ENCODE data around the gene SH3BGRL. TPM values are rescaled to one million over a fixed set of nuclear protein-coding genes. Genes with fewer than 3 reads are reported as not detected.
"Not testable (repeated sequence)": the region's sequence is repeated elsewhere in the genome, so short reads cannot be mapped to it uniquely, and the experiment has no call there.

Gene SH3BGRL
- total RNA-seq, 2 experiments from 2014 or later, result 30.0 to 33.1 TPM

GRCh38 chrX:81338924-81339323, 137.0 kb downstream of the SH3BGRL start:
- ATAC-seq (no peak), DNase-seq (no peak)
- Mint-ChIP-seq H3K27me3 (no peaks in the 10 kb centered on the region), H3K27ac (no peak overlapping the region), H3K4me3 (no peak overlapping the region), H3K9me3 (peaks cover 7% of the 10 kb centered on the region), H3K4me1 (ENCODE audit: low read depth) (peaks cover 11% of the 10 kb centered on the region), H3K36me3 (ENCODE audit: low read depth) (peaks cover 23% of the 10 kb centered on the region)
- intact Hi-C loops (cut with micrococcal nuclease), result no loop called here
- ChIA-PET POLR2A (no interaction called here), CTCF (no interaction called here)
- no peak for TF ChIP-seq CTCF (IDR thresholded peaks at IDR 0.05)

GRCh38 chrX:81345296-81345695, 143.4 kb downstream of the SH3BGRL start:
- ATAC-seq; DNase-seq; H3K4me1 Mint-ChIP-seq (ENCODE audit: low read depth); H3K4me3 Mint-ChIP-seq; H3K9me3 Mint-ChIP-seq; H3K27me3 Mint-ChIP-seq; H3K36me3 Mint-ChIP-seq (ENCODE audit: low read depth); POLR2A ChIA-PET; CTCF ChIA-PET; H3K27ac Mint-ChIP-seq; intact Hi-C loops (cut with micrococcal nuclease): not testable (repeated sequence)

Other genes with a start within 250 kb of the SH3BGRL start
- gene HMGN5, start 189 bp upstream of the SH3BGRL start, total RNA-seq, result 1 to 10 TPM; 3.2 to 4.3 TPM

Measured in activated CD8-positive, alpha-beta T cell treated with anti-CD3 and anti-CD28 coated beads for 36 hours (primary cell).